Left ventricle myocardium inferior (tissue), 1 donor: Measurements from ENCODE around the gene TSEN2. TPM values are rescaled to one million over a fixed set of nuclear protein-coding genes. Genes with fewer than 3 reads are reported as not detected.
"Not testable (repeated sequence)": the region's sequence is repeated elsewhere in the genome, so short reads cannot be mapped to it uniquely, and the experiment has no call there.

Source experiments
- DNase-seq: peaks from one replicate; pipeline ENCODE4 v3.0.0-alpha.2; 2020
- H3K27ac ChIP-seq: fragments of 200-600 bp; replicated peaks from 2 replicates; pipeline ENCODE4 v1.8.0; 2021
- H3K27me3 ChIP-seq: fragments of 200-600 bp; 2 replicates; pipeline ENCODE4 v1.8.0; 2021; ENCODE audit warnings: low read depth
- H3K36me3 ChIP-seq: fragments of 200-600 bp; 2 replicates; pipeline ENCODE4 v1.8.0; 2021
- H3K4me1 ChIP-seq: fragments of 200-600 bp; 2 replicates; pipeline ENCODE4 v1.8.0; 2021
- H3K4me3 ChIP-seq: fragments of 200-600 bp; 2 replicates; pipeline ENCODE4 v1.8.0; 2021; ENCODE audit warnings: mild to moderate bottlenecking, moderate library complexity
- H3K9me3 ChIP-seq: fragments of 200-600 bp; replicated peaks from 2 replicates; pipeline ENCODE4 v1.8.0; 2021
- intact Hi-C: fragments of 100-400 bp; cut with micrococcal nuclease; formaldehyde crosslinking; loops from one replicate; pipeline ENCODE4 v1.11.0; 2022
- total RNA-seq: library from RNA; stranded (reverse); fragmentation: NEBNext Ultra II Directional; extraction: Animal tissue kit (Norgen Biotek cat#: 25700); gene quantifications from one replicate; pipeline ENCODE4 v1.2.1, GENCODE V29; 2021
- TF ChIP-seq, protein P1 (sequence below): fragments of 200-600 bp; IDR thresholded peaks from 2 replicates; pipeline ENCODE4 v1.8.0; 2021; ENCODE audit warnings: antibody characterized with exemption, mild to moderate bottlenecking, borderline replicate concordance
- donor health status: DM: no; HTN: yes; CAD: no; lungs with severe emphysema.

The TSEN2 gene
- total RNA-seq, 1 donor from 2014 or later, result 22.5 TPM

GRCh38 chr3:12532182-12532581 lies 47.9 kb downstream of the TSEN2 start:
- intact Hi-C loops, result no loop called here
- TF ChIP-seq, protein P1, sequence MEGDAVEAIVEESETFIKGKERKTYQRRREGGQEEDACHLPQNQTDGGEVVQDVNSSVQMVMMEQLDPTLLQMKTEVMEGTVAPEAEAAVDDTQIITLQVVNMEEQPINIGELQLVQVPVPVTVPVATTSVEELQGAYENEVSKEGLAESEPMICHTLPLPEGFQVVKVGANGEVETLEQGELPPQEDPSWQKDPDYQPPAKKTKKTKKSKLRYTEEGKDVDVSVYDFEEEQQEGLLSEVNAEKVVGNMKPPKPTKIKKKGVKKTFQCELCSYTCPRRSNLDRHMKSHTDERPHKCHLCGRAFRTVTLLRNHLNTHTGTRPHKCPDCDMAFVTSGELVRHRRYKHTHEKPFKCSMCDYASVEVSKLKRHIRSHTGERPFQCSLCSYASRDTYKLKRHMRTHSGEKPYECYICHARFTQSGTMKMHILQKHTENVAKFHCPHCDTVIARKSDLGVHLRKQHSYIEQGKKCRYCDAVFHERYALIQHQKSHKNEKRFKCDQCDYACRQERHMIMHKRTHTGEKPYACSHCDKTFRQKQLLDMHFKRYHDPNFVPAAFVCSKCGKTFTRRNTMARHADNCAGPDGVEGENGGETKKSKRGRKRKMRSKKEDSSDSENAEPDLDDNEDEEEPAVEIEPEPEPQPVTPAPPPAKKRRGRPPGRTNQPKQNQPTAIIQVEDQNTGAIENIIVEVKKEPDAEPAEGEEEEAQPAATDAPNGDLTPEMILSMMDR, result no peak
- no peak overlapping the region for H3K27ac ChIP-seq
- H3K27me3 ChIP-seq, result no peaks in the 10 kb centered on the region
- H3K4me3 ChIP-seq, result no peak overlapping the region
- H3K36me3 ChIP-seq, result peaks cover 46% of the 10 kb centered on the region
- no peaks in the 10 kb centered on the region for H3K4me1 ChIP-seq
- no peak for DNase-seq
- no peaks in the 10 kb centered on the region for H3K9me3 ChIP-seq

- H3K9me3 ChIP-seq, result no peaks in the 10 kb centered on the region
- H3K4me3 ChIP-seq, result no peak overlapping the region
- TF ChIP-seq, protein P1, result peak; percentile 42
Observed at GRCh38 chr3:12536423-12536822, 52.1 kb downstream of the TSEN2 start.

DNA sequence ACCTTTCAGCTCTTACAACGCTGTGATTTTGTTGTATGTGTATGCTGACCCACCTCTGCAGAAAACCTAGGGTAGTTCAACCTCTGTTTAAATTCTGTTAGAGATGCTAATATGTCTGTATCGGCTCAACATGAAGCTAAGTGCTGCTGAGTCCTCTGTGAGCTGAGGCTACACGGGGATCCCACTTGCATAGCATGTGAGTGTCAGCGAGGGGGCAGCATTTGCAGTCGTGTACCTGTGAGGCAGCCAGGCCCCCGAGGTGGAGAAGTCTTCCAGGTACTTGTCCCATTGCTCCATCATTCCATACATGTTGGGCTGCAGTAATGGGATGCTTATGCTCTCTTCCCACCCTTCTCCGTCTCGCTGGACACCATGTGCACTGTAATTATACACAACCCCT lies 57.3 kb downstream of the TSEN2 start:
- H3K4me3 ChIP-seq, result no peak overlapping the region
- no peak overlapping the region for H3K27ac ChIP-seq
- no peaks in the 10 kb centered on the region for H3K27me3 ChIP-seq
- intact Hi-C loops, result no loop called here
- H3K9me3 ChIP-seq, result no peaks in the 10 kb centered on the region
- TF ChIP-seq, protein P1, result peak; percentile 50
- H3K4me1 ChIP-seq, result no peaks in the 10 kb centered on the region
- DNase-seq, result no peak
- H3K36me3 ChIP-seq, result peaks cover 17% of the 10 kb centered on the region

More at GRCh38 chr3:12536423-12536822, 52.1 kb downstream of the TSEN2 start:
- Histone ChIP-seq H3K27ac (no peak overlapping the region), H3K36me3 (peaks cover 40% of the 10 kb centered on the region), H3K27me3 (no peaks in the 10 kb centered on the region), H3K4me1 (no peaks in the 10 kb centered on the region)
- intact Hi-C loops, result no loop called here
- no peak for DNase-seq

- H3K4me1 ChIP-seq, H3K4me3 ChIP-seq, H3K9me3 ChIP-seq, H3K27ac ChIP-seq, DNase-seq, intact Hi-C loops, H3K27me3 ChIP-seq: not testable (repeated sequence)
- H3K36me3 ChIP-seq, result peaks cover 17% of the 10 kb centered on the region
Observed at GRCh38 chr3:12543497-12543896, 59.2 kb downstream of the TSEN2 start.

GRCh38 chr3:12544652-12545472 lies 60.6 kb downstream of the TSEN2 start:
- no peak overlapping the region for H3K4me3 ChIP-seq
- H3K36me3 ChIP-seq, result peaks cover 7% of the 10 kb centered on the region
- H3K4me1 ChIP-seq, result no peaks in the 10 kb centered on the region
- DNase-seq, result no peak
- H3K9me3 ChIP-seq, result no peaks in the 10 kb centered on the region
- no peak overlapping the region for H3K27ac ChIP-seq
- TF ChIP-seq, protein P1, result no peak
- intact Hi-C loops, result no loop called here
- no peaks in the 10 kb centered on the region for H3K27me3 ChIP-seq

- DNase-seq, result no peak
- intact Hi-C loops, result no loop called here
- Histone ChIP-seq H3K36me3 (peaks cover under 1% of the 10 kb centered on the region), H3K9me3 (no peaks in the 10 kb centered on the region), H3K27ac (no peak within 1 kb of the TSS), H3K4me3 (no peak within 1 kb of the TSS), H3K27me3 (no peaks in the 10 kb centered on the region), H3K4me1 (no peaks in the 10 kb centered on the region)
- TF ChIP-seq, protein P1, result no peak
Observed at GRCh38 chr3:12545473-12545791, 61.2 kb downstream of the TSEN2 start, which contains the start of gene MKRN2OS. Gene MKRN2OS (minus strand): TSS chr3:12545499. CDS start chr3:12545464, 35 bp downstream.
